K562 (cell line): ENCODE measurements around the gene ERCC6L. TPM values are rescaled to one million over a fixed set of nuclear protein-coding genes. Genes with fewer than 3 reads are reported as not detected.

Experiments
- ATAC-seq: fragments of 200-7000 bp; cut with Tn5 transposase; 3 replicates; pipeline ENCODE4 v1.9.1; 2020; ENCODE audit warnings: moderate library complexity
- BruUV-seq: library from RNA; stranded (reverse); fragments of 400-500 nt; replicated peaks from 2 replicates; lab custom pipeline; 2021; lab: Mats Ljungman, UMichigan
- CTCF ChIA-PET: fragments of 300-600 bp; formaldehyde crosslinking; extraction: SDS; loops from one replicate; lab custom pipeline; 2021; ENCODE audit warnings: low intra/inter-chr PET ratio; lab: Yijun Ruan, JAX
- POLR2A ChIA-PET: fragments of 300-600, 350-650 bp; sonication (Branson Sonifier 250); formaldehyde crosslinking; extraction: SDS; loops from one replicate; lab custom pipeline; 2021; ENCODE audit warnings: antibody characterized with exemption, inconsistent platforms; lab: Yijun Ruan, JAX
- DNase-seq, 4 experiments: peaks; one replicate each; pipeline versions ENCODE4 v3.0.0 to v3.0.0-alpha.2; 2011 to 2018; ENCODE audit warnings: low spot score in 3 of 4, mixed read lengths in 3 of 4; ENCODE audit errors: extremely low read depth in 1 of 4
- FAIRE-seq: peaks from 2 replicates; lab custom pipeline; 2011; peaks lifted over from hg19 to GRCh38; lab: Jason Lieb, UNC
- H2AFZ ChIP-seq: 2 replicates; pipeline ENCODE4 v1.6.0; 2011; ENCODE audit warnings: low read depth, low read length, control low read depth, inconsistent platforms
- H3K27ac ChIP-seq: fragments of 200-600 bp; 3 replicates; pipeline ENCODE4 v1.8.0; 2011; ENCODE audit warnings: low read depth, mild to moderate bottlenecking, control low read depth, inconsistent platforms, low read length, moderate library complexity, mixed read lengths; ENCODE audit errors: extremely low read depth
- H3K27me3 ChIP-seq, 2 experiments: fragments of 300-600 bp in 1 of 2; 2 replicates in 1 of 2; 3 replicates in 1 of 2; pipeline versions ENCODE4 v1.6.0 to v1.8.0; 2011; ENCODE audit warnings: inconsistent platforms in 2 of 2, low read length in 2 of 2, mild to moderate bottlenecking in 1 of 2, mixed read lengths in 1 of 2, moderate library complexity in 1 of 2; ENCODE audit not compliant: control insufficient read depth in 2 of 2, insufficient read depth in 2 of 2
- H3K36me3 ChIP-seq: fragments of 300-600 bp; 3 replicates; pipeline ENCODE4 v1.8.0; 2011; ENCODE audit warnings: mild to moderate bottlenecking, low read length, inconsistent platforms; ENCODE audit not compliant: control insufficient read depth, insufficient read depth
- H3K4me1 ChIP-seq, 2 experiments: fragments of 200-600 bp in 1 of 2; replicated peaks in 1 of 2; 2 replicates in 1 of 2; 3 replicates in 1 of 2; pipeline versions ENCODE4 v1.5.1 to v1.8.0; 2011; ENCODE audit warnings: inconsistent platforms in 2 of 2, low read length in 2 of 2, mild to moderate bottlenecking in 1 of 2, mixed read lengths in 1 of 2, moderate library complexity in 1 of 2; ENCODE audit not compliant: control insufficient read depth in 2 of 2, insufficient read depth in 2 of 2
- H3K4me2 ChIP-seq: 2 replicates; pipeline ENCODE4 v1.6.1; 2011; ENCODE audit warnings: low read length, control low read depth, inconsistent platforms, mixed read lengths; ENCODE audit not compliant: insufficient read depth
- H3K4me3 ChIP-seq: fragments of 200-600 bp; sonication (generic), shearing (Covaris generic); 2 replicates; pipeline ENCODE4 v1.5.1; 2016; ENCODE audit warnings: control low read depth, inconsistent platforms
- H3K79me2 ChIP-seq: fragments of 200-600 bp; 3 replicates; pipeline ENCODE4 v1.8.0; 2011; ENCODE audit warnings: low read length, inconsistent platforms; ENCODE audit not compliant: control insufficient read depth, insufficient read depth
- H3K9ac ChIP-seq, 2 experiments: 2 replicates each; pipeline versions ENCODE4 v1.6.0 to v1.6.1; 2011; ENCODE audit warnings: low read depth in 2 of 2, low read length in 2 of 2, control low read depth in 1 of 2, inconsistent platforms in 1 of 2, mild to moderate bottlenecking in 1 of 2, mixed read lengths in 1 of 2; ENCODE audit not compliant: insufficient read depth in 1 of 2
- H3K9me1 ChIP-seq: one replicate; pipeline ENCODE4 v1.6.0; 2011; ENCODE audit warnings: inconsistent platforms, mild to moderate bottlenecking, low read length, moderate library complexity; ENCODE audit not compliant: control insufficient read depth, insufficient read depth
- H3K9me3 ChIP-seq: replicated peaks from 2 replicates; pipeline ENCODE4 v1.5.1; 2011; ENCODE audit warnings: low read depth, low read length, inconsistent platforms; ENCODE audit not compliant: control insufficient read depth, insufficient read depth
- H4K20me1 ChIP-seq: replicated peaks from 2 replicates; pipeline ENCODE4 v1.6.1; 2011; ENCODE audit warnings: low read length, inconsistent platforms, mixed read lengths; ENCODE audit not compliant: control insufficient read depth, insufficient read depth
- CREM ChIP-seq: IDR thresholded peaks from 2 replicates; pipeline ENCODE4 v1.6.1; 2014; ENCODE audit warnings: antibody characterized with exemption, low read depth
- HNRNPK ChIP-seq: fragments of 200-400 bp; formaldehyde crosslinking; IDR thresholded peaks from one replicate; pipeline ENCODE4 v1.6.1; 2018; ENCODE audit warnings: mild to moderate bottlenecking, low read depth, low read length; ENCODE audit not compliant: poor library complexity, severe bottlenecking
- IFI16 ChIP-seq: fragments of 250-450 bp; sonication (Bioruptor Pico); IDR thresholded peaks from 2 replicates; pipeline ENCODE4 v2.1.2; 2022; ENCODE audit warnings: mild to moderate bottlenecking, inconsistent platforms
- MCM7 ChIP-seq, 2 experiments: fragments of 450-650 bp; IDR thresholded peaks; 2 replicates each; pipeline ENCODE4 v1.6.1; 2016 to 2018
- MTA2 ChIP-seq: fragments of 450-650 bp; IDR thresholded peaks from 2 replicates; pipeline ENCODE4 v1.6.1; 2016; ENCODE audit warnings: low read depth
- MYBL2 ChIP-seq, 2 experiments: fragments of 450-650 bp in 1 of 2; sonication (generic) in 1 of 2; formaldehyde crosslinking in 1 of 2; IDR thresholded peaks; 2 replicates each; pipeline versions ENCODE4 v1.6.1 to v1.8.1; 2017 to 2022; ENCODE audit warnings: borderline replicate concordance in 1 of 2, inconsistent platforms in 1 of 2, low read depth in 1 of 2, mild to moderate bottlenecking in 1 of 2, missing genetic modification reagents in 1 of 2, moderate library complexity in 1 of 2
- PHTF2 ChIP-seq: fragments of 250-450 bp; sonication (Bioruptor Pico); IDR thresholded peaks from 2 replicates; pipeline ENCODE4 v1.5.0; 2021; ENCODE audit warnings: mild to moderate bottlenecking
- WHSC1 ChIP-seq: IDR thresholded peaks from one replicate; pipeline ENCODE4 v1.6.1; 2012; ENCODE audit warnings: low read length, control low read depth, inconsistent platforms
- YBX1 ChIP-seq: fragments of 450-650 bp; IDR thresholded peaks from 2 replicates; pipeline ENCODE4 v1.7.1; 2016; ENCODE audit warnings: mild to moderate bottlenecking
- ZBTB17 ChIP-seq: fragments of 450-650 bp; formaldehyde crosslinking; IDR thresholded peaks from 2 replicates; pipeline ENCODE4 v1.4.0; 2020; ENCODE audit warnings: mild to moderate bottlenecking
- ZNF347 ChIP-seq: fragments of 450-650 bp; formaldehyde crosslinking; IDR thresholded peaks from 2 replicates; pipeline ENCODE4 v1.4.0; 2020; ENCODE audit warnings: low read depth, mild to moderate bottlenecking, moderate library complexity
- WGBS: fragments of 100-300 bp; shearing (Covaris generic); methylation state at CpG from one replicate; pipeline ENCODE4 v1.1.6; 2016; ENCODE audit warnings: low coverage, mixed read lengths; ENCODE audit not compliant: insufficient coverage; ENCODE audit errors: missing lambda C conversion rate; 5-methylcytosine and 5-hydroxymethylcytosine counted together
- in situ Hi-C: fragments of 300-500 bp; cut with MboI; formaldehyde crosslinking; loops from 4 replicates; pipeline ENCODE4 v1.15.0; 2018; ENCODE audit warnings: inconsistent platforms, mixed read lengths
- intact Hi-C: fragments of 100-400 bp; cut with micrococcal nuclease; formaldehyde crosslinking; loops from 2 replicates; pipeline ENCODE4 v1.14.2; 2022
- polyA plus RNA-seq, 8 experiments: library from polyadenylated mRNA; depleted of rRNA in 4 of 8; stranded (reverse) in 5 of 8; unstranded in 3 of 8; fragments of >200 nt; fragmentation: Nextera tagmentation in 2 of 8; fragmentation: Illumina TruSeq in 1 of 8; extraction: Ambion mirVana in 2 of 8; extraction: Trizol in 1 of 8; gene quantifications; 2 replicates each; pipeline versions ENCODE4 v1.2.1 to v1.2.3, GENCODE V29; 2011 to 2014; ENCODE audit warnings: inconsistent platforms in 1 of 8, missing spikeins in 1 of 8
- total RNA-seq, 7 experiments: library from RNA; depleted of rRNA in 6 of 7; stranded (reverse); fragments of >200 nt in 6 of 7; fragmentation: Illumina TruSeq in 2 of 7; extraction: Trizol in 2 of 7; gene quantifications; 2 replicates each; pipeline versions ENCODE4 v1.2.1 to v1.2.3, GENCODE V29; 2011 to 2021; ENCODE audit warnings: low replicate concordance in 1 of 7
- TF ChIP-seq, protein P1 (sequence below): fragments of 250-450 bp; sonication (Bioruptor Pico); IDR thresholded peaks from 2 replicates; pipeline ENCODE4 v1.8.0; 2022; ENCODE audit warnings: moderate library complexity, mild to moderate bottlenecking, inconsistent platforms

Gene ERCC6L
- total and polyA plus RNA-seq, 9 of the 15 experiments (the other 6 are each of a cell fraction or from before 2014, with no cell fraction given) = 6.4 to 17.4 (median 11.9) TPM

DNA sequence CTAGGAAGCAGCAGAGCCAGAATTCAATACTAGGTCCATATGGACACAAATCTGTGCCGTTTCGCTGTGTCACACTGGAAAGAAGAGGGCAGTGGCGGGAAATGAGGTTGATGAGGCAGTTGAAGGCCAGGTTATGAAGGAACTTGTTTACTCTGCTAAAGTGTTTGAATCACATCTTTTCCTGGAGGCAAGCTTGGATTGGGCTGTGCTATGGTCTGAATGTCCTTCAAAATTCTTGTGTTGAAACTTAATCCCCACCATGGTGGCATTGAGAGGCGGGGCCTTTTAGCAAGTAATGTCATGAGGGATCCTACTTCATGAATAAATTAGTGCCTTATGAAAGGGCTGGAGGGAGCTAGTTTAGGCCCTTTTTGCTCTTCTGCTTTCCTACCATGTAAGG is 2.1 kb upstream of the ERCC6L start:
- peaks cover 24% of the 10 kb centered on the region for H3K79me2 ChIP-seq
- FAIRE-seq = no peak
- no peaks in the 10 kb centered on the region for H3K27me3 ChIP-seq
- H4K20me1 ChIP-seq = no peaks in the 10 kb centered on the region
- intact Hi-C loops = loop anchor here (10.0 kb wide), 1 partner anchor 144 kb away; no protein-coding TSS in a partner anchor
- H3K9me1 ChIP-seq = no peaks in the 10 kb centered on the region
- ChIA-PET POLR2A (no interaction called here), CTCF (no interaction called here)
- BruUV-seq = no TSS peak
- no peak for DNase-seq
- no peaks in the 10 kb centered on the region for H3K9me3 ChIP-seq
- no peak for ATAC-seq
- no peak overlapping the region for H3K4me2 ChIP-seq
- 45% methylated on average over 4 of the region's 4 CpGs for WGBS
- H3K27ac ChIP-seq = no peak overlapping the region
- no peak overlapping the region for H3K9ac ChIP-seq
- H3K4me1 ChIP-seq = peaks cover 0 to 3% of the 10 kb centered on the region in 2 experiments; a peak in 4 of 5 replicates
- TF ChIP-seq MTA2 (no peak), WHSC1 (no peak), PHTF2 (CRISPR knock-in tag) (no peak), MYBL2 (IDR thresholded peaks at IDR 0.05; ENCODE audit: low read depth) (no peak), MYBL2 (CRISPR knock-in tag; IDR thresholded peaks at IDR 0.05; ENCODE audit: borderline replicate concordance) (no peak), ZNF347 (CRISPR knock-in tag) (no peak), HNRNPK (no peak), ZBTB17 (CRISPR knock-in tag) (no peak), CREM (no peak), MCM7 (IDR thresholded peaks at IDR 0.05) (no peak), IFI16 (no peak), YBX1 (no peak)
- TF ChIP-seq, protein P1, sequence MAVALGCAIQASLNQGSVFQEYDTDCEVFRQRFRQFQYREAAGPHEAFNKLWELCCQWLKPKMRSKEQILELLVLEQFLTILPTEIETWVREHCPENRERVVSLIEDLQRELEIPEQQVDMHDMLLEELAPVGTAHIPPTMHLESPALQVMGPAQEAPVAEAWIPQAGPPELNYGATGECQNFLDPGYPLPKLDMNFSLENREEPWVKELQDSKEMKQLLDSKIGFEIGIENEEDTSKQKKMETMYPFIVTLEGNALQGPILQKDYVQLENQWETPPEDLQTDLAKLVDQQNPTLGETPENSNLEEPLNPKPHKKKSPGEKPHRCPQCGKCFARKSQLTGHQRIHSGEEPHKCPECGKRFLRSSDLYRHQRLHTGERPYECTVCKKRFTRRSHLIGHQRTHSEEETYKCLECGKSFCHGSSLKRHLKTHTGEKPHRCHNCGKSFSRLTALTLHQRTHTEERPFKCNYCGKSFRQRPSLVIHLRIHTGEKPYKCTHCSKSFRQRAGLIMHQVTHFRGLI (CRISPR knock-in tag) = no peak
- H2AFZ ChIP-seq = no peak overlapping the region
- H3K4me3 ChIP-seq = no peak overlapping the region
- in situ Hi-C loops = no loop called here
- H3K36me3 ChIP-seq = 0 out of 3 replicates have a peak, but pooled peaks cover 6% of the 10 kb centered on the region
